GM18861 (cell line): ENCODE results near the gene CDH23.
"Not testable (repeated sequence)": the region's sequence is repeated elsewhere in the genome, so short reads cannot be mapped to it uniquely, and the experiment has no call there.

Experiments
- ATAC-seq: cut with Tn5 transposase; IDR thresholded peaks from one replicate; pipeline ENCODE4 v1.9.1; 2021; ENCODE audit not compliant: unreplicated experiment

Gene CDH23

GRCh38 chr10:71597821-71598498 lies 201.2 kb downstream of the CDH23 start:
- no peak for ATAC-seq

DNA sequence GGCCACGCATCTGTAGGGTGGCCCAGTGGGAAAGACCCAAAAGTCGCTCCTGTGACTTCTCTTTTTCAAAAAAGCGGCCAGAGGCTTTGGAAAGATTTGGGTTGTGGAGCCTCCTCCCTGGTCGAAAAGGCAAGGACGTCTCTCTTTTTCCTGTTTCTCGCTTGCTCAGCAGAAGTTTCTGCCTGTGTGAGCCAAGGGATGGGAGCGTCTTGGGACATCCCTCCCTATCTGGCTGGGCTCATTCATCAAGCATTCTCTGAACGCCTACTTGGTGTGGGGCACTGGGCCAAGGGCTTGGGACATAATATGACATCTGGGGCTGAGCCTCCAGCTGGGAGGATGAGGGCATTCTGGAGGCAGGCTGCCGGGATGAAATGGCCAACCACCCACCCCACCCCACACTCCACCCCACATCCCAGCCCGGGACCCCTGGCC lies 201.9 kb downstream of the CDH23 start:
- no peak for ATAC-seq

GRCh38 chr10:71599518-71599917 lies 202.8 kb downstream of the CDH23 start:
- ATAC-seq = no peak

- ATAC-seq = not testable (repeated sequence)
These were observed 203.5 kb downstream of the CDH23 start for GRCh38 chr10:71600242-71600641.

GRCh38 chr10:71600849-71601248 lies 204.1 kb downstream of the CDH23 start:
- ATAC-seq = no peak

DNA sequence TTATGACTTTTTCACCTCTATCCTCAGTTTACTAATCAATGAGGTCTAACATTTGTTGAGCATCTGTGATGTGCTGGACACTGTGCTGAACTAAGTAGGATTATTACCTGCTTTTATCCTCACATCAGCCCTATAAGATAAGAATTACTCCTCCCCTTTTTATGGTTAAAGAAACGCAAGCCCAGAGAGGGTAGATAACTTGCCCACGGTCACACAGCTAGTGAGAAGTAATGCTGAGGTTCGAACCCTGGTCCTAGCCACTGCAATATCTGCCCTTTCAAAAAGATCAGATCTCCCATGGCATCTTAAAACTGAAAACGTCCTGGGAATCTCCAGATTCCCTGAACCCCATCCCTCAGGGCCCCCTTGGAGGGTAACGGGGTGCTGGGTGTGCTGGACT lies 204.6 kb downstream of the CDH23 start:
- ATAC-seq = no peak

DNA sequence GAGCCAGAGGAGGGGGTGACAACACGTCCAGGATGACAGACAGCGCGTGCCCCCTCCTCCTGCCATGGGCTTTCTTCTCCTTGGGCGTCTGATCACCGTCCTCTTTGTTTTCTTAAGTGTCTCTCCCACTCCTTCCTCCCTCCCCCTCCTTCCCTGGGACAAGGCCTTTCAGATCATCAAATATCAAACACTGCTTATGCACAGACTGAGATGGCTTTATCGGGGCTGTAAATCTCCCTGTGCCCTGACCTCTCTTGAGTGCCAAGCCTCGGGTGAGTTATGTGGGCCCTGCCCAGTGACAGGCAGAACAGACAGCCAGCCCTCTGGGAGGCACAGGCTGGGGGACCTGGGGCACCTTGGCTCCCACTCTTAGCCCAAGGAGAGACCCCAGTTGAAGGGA lies 206.4 kb downstream of the CDH23 start:
- ATAC-seq = no peak

GRCh38 chr10:71603754-71604153 lies 207.0 kb downstream of the CDH23 start:
- ATAC-seq = no peak

- no peak for ATAC-seq
These were observed 207.8 kb downstream of the CDH23 start for GRCh38 chr10:71604324-71605018.

DNA sequence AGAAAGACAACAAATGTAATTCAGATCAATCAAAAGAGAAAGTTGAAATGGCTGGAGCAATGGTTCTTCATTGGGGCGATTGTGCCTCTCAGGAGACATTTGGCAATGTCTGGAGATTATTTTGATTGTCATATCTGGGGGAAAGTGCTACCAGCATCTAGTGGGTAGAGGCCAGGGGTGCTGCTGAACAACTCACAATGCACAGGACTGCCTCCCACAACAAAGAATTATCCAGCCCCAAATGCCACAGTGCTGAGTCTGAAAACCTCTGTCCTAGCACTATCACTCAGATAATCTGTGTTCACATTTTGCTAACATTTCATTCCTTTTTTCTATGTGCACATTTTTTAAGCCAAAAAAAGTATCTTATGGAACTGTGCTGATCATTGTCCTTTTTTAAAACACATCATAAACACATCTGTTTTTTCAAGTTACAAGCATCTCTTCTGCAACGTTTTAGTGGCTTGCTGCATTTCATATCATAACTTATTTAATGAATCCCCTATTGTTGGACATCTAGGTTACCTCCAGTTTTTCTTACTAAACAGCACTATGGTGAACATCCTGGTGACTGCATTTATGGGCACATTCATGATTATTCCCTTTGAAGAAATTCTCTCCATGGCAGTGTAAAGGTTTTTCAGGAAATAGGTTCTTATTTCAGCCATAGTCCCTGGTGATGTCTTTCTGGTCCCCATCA lies 208.7 kb downstream of the CDH23 start:
- no peak for ATAC-seq

DNA sequence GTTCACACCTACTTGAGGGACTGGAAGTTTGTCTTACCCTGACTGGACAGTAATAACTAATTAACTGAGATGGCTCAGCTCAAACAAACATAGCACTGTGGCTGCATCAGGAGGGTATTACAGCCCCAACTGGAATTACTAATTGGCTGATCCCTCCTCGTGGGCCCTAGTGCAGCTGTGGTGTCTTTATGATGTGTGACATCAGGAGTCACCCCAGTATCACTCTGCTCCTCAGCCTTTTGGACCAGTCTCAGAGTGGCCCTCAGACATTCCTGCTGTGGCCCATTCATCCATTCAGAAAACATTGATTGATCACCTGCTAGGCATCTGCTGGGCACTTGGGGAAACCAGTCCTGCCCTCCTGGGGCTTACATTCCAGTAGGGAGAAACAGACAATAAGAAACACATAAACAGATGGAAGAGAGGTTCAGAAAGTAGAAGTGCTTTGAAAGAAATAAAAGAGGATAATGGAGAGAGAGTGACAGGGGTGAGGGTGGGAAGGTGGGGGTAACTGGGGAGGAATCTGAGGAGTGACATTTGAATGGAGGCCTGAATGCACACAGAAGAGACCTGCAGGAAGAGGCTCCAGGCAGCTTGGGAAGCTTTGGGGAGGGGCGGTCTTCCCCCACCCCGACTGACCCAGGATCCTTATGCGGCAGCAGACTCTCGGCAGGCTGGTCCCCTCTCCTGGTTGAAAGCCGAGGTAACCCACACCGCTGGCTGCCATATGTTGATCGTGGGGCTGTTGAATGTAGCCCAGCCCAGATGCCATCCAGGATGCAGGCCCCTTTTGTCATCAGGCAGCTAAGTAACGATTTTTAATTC lies 209.7 kb downstream of the CDH23 start:
- ATAC-seq = no peak

DNA sequence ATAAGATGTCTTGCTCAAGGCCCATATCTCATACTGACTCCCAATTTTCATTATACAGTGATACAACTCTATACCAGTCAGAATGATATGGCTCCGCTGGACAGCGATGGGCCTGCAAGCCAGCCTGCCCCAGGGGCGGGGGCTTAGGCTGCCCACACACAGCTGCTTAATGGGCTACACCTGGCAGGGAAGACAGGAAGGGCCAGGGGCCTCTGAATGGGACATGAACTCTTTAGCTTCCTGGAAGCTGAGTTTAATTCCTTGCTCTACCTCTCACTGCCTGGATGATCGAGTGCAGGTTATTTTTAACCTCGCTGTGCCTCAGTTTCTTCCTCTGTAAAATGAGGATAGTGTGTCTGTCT lies 210.3 kb downstream of the CDH23 start:
- ATAC-seq = no peak

- no peak for ATAC-seq
These were observed 212.4 kb downstream of the CDH23 start for GRCh38 chr10:71608819-71609768.

GRCh38 chr10:71610651-71611050 lies 213.9 kb downstream of the CDH23 start:
- no peak for ATAC-seq

GRCh38 chr10:71611131-71611530 lies 214.4 kb downstream of the CDH23 start:
- no peak for ATAC-seq

GRCh38 chr10:71611709-71612422 lies 215.1 kb downstream of the CDH23 start:
- ATAC-seq = no peak

- no peak for ATAC-seq
These were observed 216.6 kb downstream of the CDH23 start for GRCh38 chr10:71613261-71613777.

DNA sequence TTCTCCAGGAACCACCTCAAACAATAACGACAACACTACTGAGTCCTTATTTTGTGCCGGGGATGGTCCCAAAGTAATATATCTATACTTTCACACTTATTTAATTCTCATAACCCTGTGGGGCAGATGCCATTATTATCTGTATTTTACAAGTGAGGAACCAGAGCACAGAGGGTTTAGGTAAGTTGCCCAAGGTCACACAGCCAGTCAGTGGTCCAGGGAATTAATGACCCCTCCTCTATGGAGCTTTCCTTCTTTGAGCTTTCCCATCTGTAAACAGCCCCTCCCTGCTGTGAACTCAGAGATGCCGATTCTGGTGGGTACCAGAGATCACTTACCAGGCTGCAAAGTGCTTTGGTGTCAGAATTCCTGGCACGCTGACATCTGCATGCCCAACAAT lies 217.2 kb downstream of the CDH23 start:
- ATAC-seq = no peak

- ATAC-seq = no peak
These were observed 218.2 kb downstream of the CDH23 start for GRCh38 chr10:71614946-71615345.
